LNCaP clone FGC (cell line): Measurements from ENCODE around the gene FGF8.

ENCODE experiments used
- DNase-seq: peaks from one replicate; pipeline ENCODE4 v3.0.0-alpha.2; 2011; ENCODE audit warnings: low read depth
- H3K4me3 ChIP-seq: 2 replicates; pipeline ENCODE4 v1.5.1; 2011; ENCODE audit warnings: mild to moderate bottlenecking, low read depth, low read length, control low read depth
- CTCF ChIP-seq: IDR thresholded peaks from 2 replicates; pipeline ENCODE4 v1.5.1; 2012; ENCODE audit warnings: mild to moderate bottlenecking; ENCODE audit not compliant: control insufficient read depth, insufficient read depth; ENCODE audit errors: extremely low read depth

Gene FGF8

GRCh38 chr10:101775273-101776160, at the start of gene FGF8:
TSS of gene FGF8 (minus strand) at chr10:101776114. CDS start at chr10:101775900, 214 bp downstream.
- no peak for TF ChIP-seq CTCF
- DNase-seq, result no peak
- no peak within 1 kb of the TSS for H3K4me3 ChIP-seq

- TF ChIP-seq CTCF, result no peak
- DNase-seq, result no peak
- no peak overlapping the region for H3K4me3 ChIP-seq
Observed at GRCh38 chr10:101824736-101825135, 48.8 kb upstream of the FGF8 start.

GRCh38 chr10:101818872-101819633, 43.1 kb upstream of the FGF8 start:
- no peak for TF ChIP-seq CTCF
- H3K4me3 ChIP-seq, result peak overlapping the region; percentile 56
- DNase-seq, result no peak

- no peak for TF ChIP-seq CTCF
- DNase-seq, result peak; percentile 100
- peak within 1 kb of the TSS; percentile 91 for H3K4me3 ChIP-seq
Observed at GRCh38 chr10:101818119-101818871, 42.4 kb upstream of the FGF8 start, which contains the start of gene OGA. TSS of gene OGA (minus strand) at chr10:101818444. CDS start at chr10:101818022, 422 bp downstream.

- no peak for TF ChIP-seq CTCF
- H3K4me3 ChIP-seq, result peak overlapping the region; percentile 91
- peak; percentile 92 for DNase-seq
Observed at GRCh38 chr10:101817337-101818118, 41.6 kb upstream of the FGF8 start.

GRCh38 chr10:101816913-101817336, 41.0 kb upstream of the FGF8 start:
- TF ChIP-seq CTCF, result no peak
- DNase-seq, result no peak

More at GRCh38 chr10:101816913-101817336, 41.0 kb upstream of the FGF8 start:
- peak overlapping the region; percentile 91 for H3K4me3 ChIP-seq
